ENCODE data around the gene SV2C.

GRCh38 chr5:76106149-76106548, 23.0 kb downstream of the SV2C start:
- TF ChIP-seq, protein P1, sequence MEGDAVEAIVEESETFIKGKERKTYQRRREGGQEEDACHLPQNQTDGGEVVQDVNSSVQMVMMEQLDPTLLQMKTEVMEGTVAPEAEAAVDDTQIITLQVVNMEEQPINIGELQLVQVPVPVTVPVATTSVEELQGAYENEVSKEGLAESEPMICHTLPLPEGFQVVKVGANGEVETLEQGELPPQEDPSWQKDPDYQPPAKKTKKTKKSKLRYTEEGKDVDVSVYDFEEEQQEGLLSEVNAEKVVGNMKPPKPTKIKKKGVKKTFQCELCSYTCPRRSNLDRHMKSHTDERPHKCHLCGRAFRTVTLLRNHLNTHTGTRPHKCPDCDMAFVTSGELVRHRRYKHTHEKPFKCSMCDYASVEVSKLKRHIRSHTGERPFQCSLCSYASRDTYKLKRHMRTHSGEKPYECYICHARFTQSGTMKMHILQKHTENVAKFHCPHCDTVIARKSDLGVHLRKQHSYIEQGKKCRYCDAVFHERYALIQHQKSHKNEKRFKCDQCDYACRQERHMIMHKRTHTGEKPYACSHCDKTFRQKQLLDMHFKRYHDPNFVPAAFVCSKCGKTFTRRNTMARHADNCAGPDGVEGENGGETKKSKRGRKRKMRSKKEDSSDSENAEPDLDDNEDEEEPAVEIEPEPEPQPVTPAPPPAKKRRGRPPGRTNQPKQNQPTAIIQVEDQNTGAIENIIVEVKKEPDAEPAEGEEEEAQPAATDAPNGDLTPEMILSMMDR (IDR thresholded peaks at IDR 0.05; ENCODE audit: low read depth, low read length), result no peak
- TF ChIP-seq EZH2phosphoT487 (IDR thresholded peaks at IDR 0.05; ENCODE audit: low read depth), result no peak
